GM12873 (cell line): ENCODE data around the gene SCN7A.

Experiments used
- TF ChIP-seq, protein P1 (sequence below): IDR thresholded peaks from 2 replicates; pipeline ENCODE4 v1.5.1; 2012; ENCODE audit warnings: low read depth, mild to moderate bottlenecking, moderate library complexity, low read length, control low read depth; ENCODE audit not compliant: insufficient read depth; ENCODE audit errors: missing control alignments

The SCN7A gene

GRCh38 chr2:166433457-166433856, 60.6 kb downstream of the SCN7A start:
- TF ChIP-seq, protein P1, sequence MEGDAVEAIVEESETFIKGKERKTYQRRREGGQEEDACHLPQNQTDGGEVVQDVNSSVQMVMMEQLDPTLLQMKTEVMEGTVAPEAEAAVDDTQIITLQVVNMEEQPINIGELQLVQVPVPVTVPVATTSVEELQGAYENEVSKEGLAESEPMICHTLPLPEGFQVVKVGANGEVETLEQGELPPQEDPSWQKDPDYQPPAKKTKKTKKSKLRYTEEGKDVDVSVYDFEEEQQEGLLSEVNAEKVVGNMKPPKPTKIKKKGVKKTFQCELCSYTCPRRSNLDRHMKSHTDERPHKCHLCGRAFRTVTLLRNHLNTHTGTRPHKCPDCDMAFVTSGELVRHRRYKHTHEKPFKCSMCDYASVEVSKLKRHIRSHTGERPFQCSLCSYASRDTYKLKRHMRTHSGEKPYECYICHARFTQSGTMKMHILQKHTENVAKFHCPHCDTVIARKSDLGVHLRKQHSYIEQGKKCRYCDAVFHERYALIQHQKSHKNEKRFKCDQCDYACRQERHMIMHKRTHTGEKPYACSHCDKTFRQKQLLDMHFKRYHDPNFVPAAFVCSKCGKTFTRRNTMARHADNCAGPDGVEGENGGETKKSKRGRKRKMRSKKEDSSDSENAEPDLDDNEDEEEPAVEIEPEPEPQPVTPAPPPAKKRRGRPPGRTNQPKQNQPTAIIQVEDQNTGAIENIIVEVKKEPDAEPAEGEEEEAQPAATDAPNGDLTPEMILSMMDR: no peak

- TF ChIP-seq, protein P1: no peak
Observed at GRCh38 chr2:166432331-166432730, 61.7 kb downstream of the SCN7A start.

- TF ChIP-seq, protein P1: no peak
Observed at GRCh38 chr2:166424841-166425240, 69.2 kb downstream of the SCN7A start.

DNA sequence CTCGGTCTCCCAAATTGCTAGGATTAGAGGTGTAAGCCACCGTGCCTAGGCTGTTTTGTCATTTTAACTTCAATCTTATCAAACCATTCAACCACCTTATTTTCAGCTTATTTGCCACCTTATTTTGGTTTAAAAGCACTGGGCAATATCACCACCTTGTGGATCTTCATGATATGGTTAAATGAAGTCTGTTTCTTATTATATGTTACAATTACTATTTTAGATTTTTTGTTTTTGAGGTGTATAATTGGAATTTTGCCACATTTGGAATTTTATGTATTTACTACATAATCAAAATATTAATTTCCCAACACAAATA, 74.5 kb downstream of the SCN7A start:
- TF ChIP-seq, protein P1: no peak

- TF ChIP-seq, protein P1: no peak
Observed at GRCh38 chr2:166418853-166419615, 75.0 kb downstream of the SCN7A start.

- TF ChIP-seq, protein P1: peak; percentile 35
Observed at GRCh38 chr2:166417669-166418068, 76.4 kb downstream of the SCN7A start.

DNA sequence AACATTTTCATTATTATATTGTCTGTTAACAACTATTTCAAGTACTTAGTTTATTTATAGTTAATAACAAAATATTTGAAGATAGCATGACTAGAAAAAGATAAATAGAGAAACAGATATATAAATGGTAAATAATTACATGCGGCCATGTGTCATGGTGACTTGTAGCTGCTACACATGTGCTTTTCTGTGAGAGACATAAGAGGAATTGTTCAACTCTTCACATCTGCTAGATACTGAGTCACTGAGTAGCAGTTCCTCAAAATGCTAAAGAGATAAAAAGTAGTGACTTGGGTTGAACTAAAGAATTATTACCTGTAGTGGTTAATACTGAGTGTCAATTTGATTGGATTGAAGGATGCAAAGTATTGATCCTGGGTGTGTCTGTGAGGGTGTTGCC, 80.8 kb downstream of the SCN7A start:
- TF ChIP-seq, protein P1: no peak
